HepG2 (cell line): Measurements from ENCODE around the gene ELMOD3. TPM values are rescaled to one million over a fixed set of nuclear protein-coding genes. Genes with fewer than 3 reads are reported as not detected.
A peak's percentile ranks its signal among the peaks of the same experiment; 100 is the strongest.

Experiments
- BORCS8-MEF2B ChIP-seq: sonication (generic); formaldehyde crosslinking; IDR thresholded peaks from 2 replicates; pipeline ENCODE4 v1.8.0; 2022; ENCODE audit warnings: mild to moderate bottlenecking, missing genetic modification reagents
- CHCHD3 ChIP-seq: sonication (generic); formaldehyde crosslinking; IDR thresholded peaks from 2 replicates; pipeline ENCODE4 v1.8.0; 2022; ENCODE audit warnings: mild to moderate bottlenecking, missing genetic modification reagents, moderate library complexity
- IRF9 ChIP-seq: sonication (generic); formaldehyde crosslinking; IDR thresholded peaks from 2 replicates; pipeline ENCODE4 v1.8.0; 2022; ENCODE audit warnings: missing genetic modification reagents, mild to moderate bottlenecking, borderline replicate concordance
- ISX ChIP-seq: sonication (generic); formaldehyde crosslinking; conservative IDR thresholded peaks from 2 replicates; pipeline ENCODE4 v1.5.0; 2020; ENCODE audit warnings: missing genetic modification reagents
- NCOA2 ChIP-seq: sonication (generic); formaldehyde crosslinking; IDR thresholded peaks from 2 replicates; pipeline ENCODE4 v1.8.0; 2022; ENCODE audit warnings: inconsistent platforms
- NR2F2 ChIP-seq: IDR thresholded peaks from 2 replicates; pipeline ENCODE4 v1.6.1; 2012; ENCODE audit warnings: low read depth, inconsistent platforms, borderline replicate concordance
- SALL2 ChIP-seq: sonication (generic); formaldehyde crosslinking; IDR thresholded peaks from 2 replicates; pipeline ENCODE4 v1.8.1; 2023; ENCODE audit warnings: mild to moderate bottlenecking, missing genetic modification reagents, inconsistent platforms
- SNRNP70 ChIP-seq: fragments of 200-400 bp; formaldehyde crosslinking; IDR thresholded peaks from 2 replicates; pipeline ENCODE4 v1.6.1; 2017; ENCODE audit warnings: mild to moderate bottlenecking, low read depth, low read length, moderate library complexity
- TCF12 ChIP-seq, 2 experiments: fragments of 450-650 bp in 1 of 2; sonication (generic) in 1 of 2; formaldehyde crosslinking in 1 of 2; IDR thresholded peaks; 2 replicates each; pipeline versions ENCODE4 v1.6.1 to v1.8.0; 2017 to 2022; ENCODE audit warnings: antibody characterized with exemption in 1 of 2, mild to moderate bottlenecking in 1 of 2, missing genetic modification reagents in 1 of 2, moderate library complexity in 1 of 2
- TCF7 ChIP-seq: sonication (generic); IDR thresholded peaks from 2 replicates; pipeline ENCODE4 v1.6.1; 2016; ENCODE audit warnings: antibody characterized with exemption, low read depth
- ZBTB46 ChIP-seq: sonication (generic); formaldehyde crosslinking; IDR thresholded peaks from 2 replicates; pipeline ENCODE4 v1.4.0; 2020; ENCODE audit warnings: mild to moderate bottlenecking, missing genetic modification reagents, borderline replicate concordance
- ZFP1 ChIP-seq: IDR thresholded peaks from 2 replicates; pipeline ENCODE4 v1.6.1; 2016
- ZFX ChIP-seq: sonication (generic); formaldehyde crosslinking; IDR thresholded peaks from 2 replicates; pipeline ENCODE4 v1.4.0; 2020; ENCODE audit warnings: mild to moderate bottlenecking, low read depth, missing genetic modification reagents, moderate library complexity
- ZNF160 ChIP-seq: sonication (generic); formaldehyde crosslinking; IDR thresholded peaks from 2 replicates; pipeline ENCODE4 v1.8.0; 2022; ENCODE audit warnings: mild to moderate bottlenecking, inconsistent platforms, missing genetic modification reagents
- ZNF430 ChIP-seq: sonication (generic); formaldehyde crosslinking; IDR thresholded peaks from 2 replicates; pipeline ENCODE4 v1.9.0; 2021; ENCODE audit warnings: mild to moderate bottlenecking, missing genetic modification reagents
- ZNF496 ChIP-seq: sonication (generic); formaldehyde crosslinking; IDR thresholded peaks from 2 replicates; pipeline ENCODE4 v1.8.1; 2023; ENCODE audit warnings: mild to moderate bottlenecking, moderate library complexity, missing genetic modification reagents; ENCODE audit not compliant: insufficient replicate concordance
- polyA plus RNA-seq, 8 experiments: library from polyadenylated mRNA; depleted of rRNA in 3 of 8; stranded (reverse) in 7 of 8; unstranded in 1 of 8; fragments of >200 nt; fragmentation: Illumina TruSeq in 4 of 8; extraction: Trizol in 4 of 8; gene quantifications; 2 replicates each; pipeline versions ENCODE4 v1.2.1 to v1.2.3, GENCODE V29; 2011 to 2016; ENCODE audit warnings: low read depth in 4 of 8, missing spikeins in 1 of 8, mixed read lengths in 1 of 8; ENCODE audit not compliant: insufficient read depth in 1 of 8
- total RNA-seq, 5 experiments: library from RNA; depleted of rRNA; stranded (reverse); fragments of >200 nt; fragmentation: Illumina TruSeq; extraction: Trizol; gene quantifications; 2 replicates each; pipeline ENCODE4 v1.2.3, GENCODE V29; 2016; ENCODE audit warnings: low read depth in 1 of 5
- TF ChIP-seq, protein P1 (sequence below): sonication (generic); formaldehyde crosslinking; IDR thresholded peaks from 2 replicates; pipeline ENCODE4 v1.8.0; 2022; ENCODE audit warnings: missing genetic modification reagents, low read depth, mild to moderate bottlenecking, borderline replicate concordance
- TF ChIP-seq, protein P2 (sequence below): IDR thresholded peaks from 2 replicates; pipeline ENCODE4 v1.6.1; 2012; ENCODE audit warnings: low read length, improper control_type of control experiment
- TF ChIP-seq, protein P3 (sequence below): sonication (generic); formaldehyde crosslinking; IDR thresholded peaks from 2 replicates; pipeline ENCODE4 v1.4.0; 2020; ENCODE audit warnings: missing genetic modification reagents

ELMOD3 gene
- total and polyA plus RNA-seq, 2 of the 13 experiments (the other 11 are each of a cell fraction or from before 2014, with no cell fraction given): 13.3 to 19.5 TPM

- 0 out of 2 replicates have a peak, but pooled peaks have one; percentile 1 for TF ChIP-seq CHCHD3 (CRISPR knock-in tag)
- TF ChIP-seq NR2F2: no peak
- TF ChIP-seq ZBTB46: no peak
- TF ChIP-seq, protein P1, sequence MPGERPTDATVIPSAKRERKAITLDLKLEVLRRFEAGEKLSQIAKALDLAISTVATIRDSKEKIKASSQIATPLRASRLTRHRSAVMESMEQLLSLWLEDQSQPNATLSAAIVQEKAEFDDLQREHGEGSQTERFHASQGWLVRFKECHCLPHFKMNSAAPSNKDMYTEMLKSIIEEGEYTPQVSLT (CRISPR knock-in tag): 0 out of 2 replicates have a peak, but pooled peaks have one; percentile 15
- no peak for TF ChIP-seq IRF9
- TF ChIP-seq ISX (CRISPR knock-in tag): 0 out of 2 replicates have a peak, but pooled peaks have one; percentile 12
- TF ChIP-seq NCOA2: no peak
- no peak for TF ChIP-seq ZNF160 (CRISPR knock-in tag)
- no peak for TF ChIP-seq ZNF496
- TF ChIP-seq BORCS8-MEF2B (CRISPR knock-in tag): 0 out of 2 replicates have a peak, but pooled peaks have one; percentile 1
- TF ChIP-seq ZNF430: no peak
- no peak for TF ChIP-seq TCF12 (IDR thresholded peaks at IDR 0.05)
- TF ChIP-seq TCF12 (CRISPR knock-in tag; IDR thresholded peaks at IDR 0.05): 0 out of 2 replicates have a peak, but pooled peaks have one; percentile 24
- no peak for TF ChIP-seq ZFP1 (CRISPR knock-in tag)
- TF ChIP-seq SNRNP70: no peak
- no peak for TF ChIP-seq TCF7
- TF ChIP-seq, protein P2, sequence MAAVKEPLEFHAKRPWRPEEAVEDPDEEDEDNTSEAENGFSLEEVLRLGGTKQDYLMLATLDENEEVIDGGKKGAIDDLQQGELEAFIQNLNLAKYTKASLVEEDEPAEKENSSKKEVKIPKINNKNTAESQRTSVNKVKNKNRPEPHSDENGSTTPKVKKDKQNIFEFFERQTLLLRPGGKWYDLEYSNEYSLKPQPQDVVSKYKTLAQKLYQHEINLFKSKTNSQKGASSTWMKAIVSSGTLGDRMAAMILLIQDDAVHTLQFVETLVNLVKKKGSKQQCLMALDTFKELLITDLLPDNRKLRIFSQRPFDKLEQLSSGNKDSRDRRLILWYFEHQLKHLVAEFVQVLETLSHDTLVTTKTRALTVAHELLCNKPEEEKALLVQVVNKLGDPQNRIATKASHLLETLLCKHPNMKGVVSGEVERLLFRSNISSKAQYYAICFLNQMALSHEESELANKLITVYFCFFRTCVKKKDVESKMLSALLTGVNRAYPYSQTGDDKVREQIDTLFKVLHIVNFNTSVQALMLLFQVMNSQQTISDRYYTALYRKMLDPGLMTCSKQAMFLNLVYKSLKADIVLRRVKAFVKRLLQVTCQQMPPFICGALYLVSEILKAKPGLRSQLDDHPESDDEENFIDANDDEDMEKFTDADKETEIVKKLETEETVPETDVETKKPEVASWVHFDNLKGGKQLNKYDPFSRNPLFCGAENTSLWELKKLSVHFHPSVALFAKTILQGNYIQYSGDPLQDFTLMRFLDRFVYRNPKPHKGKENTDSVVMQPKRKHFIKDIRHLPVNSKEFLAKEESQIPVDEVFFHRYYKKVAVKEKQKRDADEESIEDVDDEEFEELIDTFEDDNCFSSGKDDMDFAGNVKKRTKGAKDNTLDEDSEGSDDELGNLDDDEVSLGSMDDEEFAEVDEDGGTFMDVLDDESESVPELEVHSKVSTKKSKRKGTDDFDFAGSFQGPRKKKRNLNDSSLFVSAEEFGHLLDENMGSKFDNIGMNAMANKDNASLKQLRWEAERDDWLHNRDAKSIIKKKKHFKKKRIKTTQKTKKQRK: no peak
- TF ChIP-seq, protein P3, sequence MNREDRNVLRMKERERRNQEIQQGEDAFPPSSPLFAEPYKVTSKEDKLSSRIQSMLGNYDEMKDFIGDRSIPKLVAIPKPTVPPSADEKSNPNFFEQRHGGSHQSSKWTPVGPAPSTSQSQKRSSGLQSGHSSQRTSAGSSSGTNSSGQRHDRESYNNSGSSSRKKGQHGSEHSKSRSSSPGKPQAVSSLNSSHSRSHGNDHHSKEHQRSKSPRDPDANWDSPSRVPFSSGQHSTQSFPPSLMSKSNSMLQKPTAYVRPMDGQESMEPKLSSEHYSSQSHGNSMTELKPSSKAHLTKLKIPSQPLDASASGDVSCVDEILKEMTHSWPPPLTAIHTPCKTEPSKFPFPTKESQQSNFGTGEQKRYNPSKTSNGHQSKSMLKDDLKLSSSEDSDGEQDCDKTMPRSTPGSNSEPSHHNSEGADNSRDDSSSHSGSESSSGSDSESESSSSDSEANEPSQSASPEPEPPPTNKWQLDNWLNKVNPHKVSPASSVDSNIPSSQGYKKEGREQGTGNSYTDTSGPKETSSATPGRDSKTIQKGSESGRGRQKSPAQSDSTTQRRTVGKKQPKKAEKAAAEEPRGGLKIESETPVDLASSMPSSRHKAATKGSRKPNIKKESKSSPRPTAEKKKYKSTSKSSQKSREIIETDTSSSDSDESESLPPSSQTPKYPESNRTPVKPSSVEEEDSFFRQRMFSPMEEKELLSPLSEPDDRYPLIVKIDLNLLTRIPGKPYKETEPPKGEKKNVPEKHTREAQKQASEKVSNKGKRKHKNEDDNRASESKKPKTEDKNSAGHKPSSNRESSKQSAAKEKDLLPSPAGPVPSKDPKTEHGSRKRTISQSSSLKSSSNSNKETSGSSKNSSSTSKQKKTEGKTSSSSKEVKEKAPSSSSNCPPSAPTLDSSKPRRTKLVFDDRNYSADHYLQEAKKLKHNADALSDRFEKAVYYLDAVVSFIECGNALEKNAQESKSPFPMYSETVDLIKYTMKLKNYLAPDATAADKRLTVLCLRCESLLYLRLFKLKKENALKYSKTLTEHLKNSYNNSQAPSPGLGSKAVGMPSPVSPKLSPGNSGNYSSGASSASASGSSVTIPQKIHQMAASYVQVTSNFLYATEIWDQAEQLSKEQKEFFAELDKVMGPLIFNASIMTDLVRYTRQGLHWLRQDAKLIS: no peak
- TF ChIP-seq SALL2 (CRISPR knock-in tag): no peak
- no peak for TF ChIP-seq ZFX (CRISPR knock-in tag)
Observed at GRCh38 chr2:85355073-85355410, 473 bp downstream of the ELMOD3 start (continued).
